HepG2 (cell line): ENCODE data around the gene ZMYND8. TPM values are rescaled to one million over a fixed set of nuclear protein-coding genes. Genes with fewer than 3 reads are reported as not detected.

Source experiments
- ATAC-seq: fragments of 200-7000 bp; cut with Tn5 transposase; 3 replicates; pipeline ENCODE4 v1.9.1; 2020; ENCODE audit warnings: mild to moderate bottlenecking, moderate library complexity
- BruUV-seq: library from RNA; stranded (reverse); fragments of 400-500 nt; replicated peaks from 2 replicates; lab custom pipeline; 2021; lab: Mats Ljungman, UMichigan
- CTCF ChIA-PET: fragments of 300-600 bp; formaldehyde crosslinking; extraction: SDS; loops from one replicate; lab custom pipeline; 2021; ENCODE audit warnings: low total read pairs, inconsistent platforms, low intra/inter-chr PET ratio; lab: Yijun Ruan, JAX
- POLR2A ChIA-PET: fragments of 350-600 bp; sonication (Branson Sonifier 250); formaldehyde crosslinking; loops from one replicate; lab custom pipeline; 2020; ENCODE audit warnings: antibody characterized with exemption, inconsistent platforms; lab: Yijun Ruan, JAX
- DNase-seq: peaks from one replicate; pipeline ENCODE4 v3.0.0-alpha.2; 2015; ENCODE audit warnings: low spot score
- FAIRE-seq: peaks from 3 replicates; lab custom pipeline; 2011; peaks lifted over from hg19 to GRCh38; lab: Jason Lieb, UNC
- H2AFZ ChIP-seq: one replicate; pipeline ENCODE4 v1.6.1; 2011; ENCODE audit warnings: low read length, inconsistent platforms
- H3K27ac ChIP-seq: fragments of 300-600 bp; 3 replicates; pipeline ENCODE4 v1.8.0; 2011; ENCODE audit warnings: mixed run types, mild to moderate bottlenecking, mixed read lengths, low read length, inconsistent platforms; ENCODE audit not compliant: insufficient read depth; ENCODE audit errors: extremely low read length
- H3K27me3 ChIP-seq, 2 experiments: fragments of 200-600 bp in 1 of 2; 2 replicates in 1 of 2; 3 replicates in 1 of 2; pipeline versions ENCODE4 v1.6.0 to v1.8.0; 2011; ENCODE audit warnings: low read length in 2 of 2, mild to moderate bottlenecking in 2 of 2, moderate library complexity in 2 of 2, inconsistent platforms in 1 of 2; ENCODE audit not compliant: insufficient read depth in 2 of 2, control insufficient read depth in 1 of 2
- H3K36me3 ChIP-seq, 2 experiments: fragments of 200-600 bp in 1 of 2; replicated peaks in 1 of 2; 2 replicates in 1 of 2; 3 replicates in 1 of 2; pipeline versions ENCODE4 v1.5.1 to v1.8.0; 2011; ENCODE audit warnings: low read length in 2 of 2, inconsistent platforms in 1 of 2; ENCODE audit not compliant: insufficient read depth in 2 of 2, control insufficient read depth in 1 of 2
- H3K4me1 ChIP-seq: 2 replicates; pipeline ENCODE4 v1.5.1; 2012; ENCODE audit warnings: low read length, inconsistent platforms; ENCODE audit not compliant: insufficient read depth
- H3K4me2 ChIP-seq: 2 replicates; pipeline ENCODE4 v1.6.0; 2011; ENCODE audit warnings: low read depth, low read length, inconsistent platforms
- H3K4me3 ChIP-seq, 3 experiments: fragments of 200-600 bp in 1 of 3; sonication (generic), shearing (Covaris generic) in 1 of 3; replicated peaks in 1 of 3; 2 replicates each; pipeline ENCODE4 v1.5.1; 2011 to 2016; ENCODE audit warnings: low read length in 3 of 3, inconsistent platforms in 2 of 3, low read depth in 2 of 3, mild to moderate bottlenecking in 2 of 3, control low read depth in 1 of 3, mixed read lengths in 1 of 3; ENCODE audit not compliant: insufficient read depth in 1 of 3
- H3K79me2 ChIP-seq: one replicate; pipeline ENCODE4 v1.6.1; 2011; ENCODE audit warnings: low read length, inconsistent platforms; ENCODE audit not compliant: insufficient read depth
- H3K9ac ChIP-seq: 2 replicates; pipeline ENCODE4 v1.6.0; 2011; ENCODE audit warnings: mild to moderate bottlenecking, low read depth, low read length, inconsistent platforms; ENCODE audit not compliant: insufficient read depth
- H3K9me3 ChIP-seq: 2 replicates; pipeline ENCODE4 v1.5.1; 2012; ENCODE audit warnings: mild to moderate bottlenecking, low read length
- H4K20me1 ChIP-seq: 2 replicates; pipeline ENCODE4 v1.6.0; 2011; ENCODE audit warnings: inconsistent platforms, mild to moderate bottlenecking, low read length, moderate library complexity; ENCODE audit not compliant: insufficient read depth
- ARNT ChIP-seq: fragments of 450-650 bp; IDR thresholded peaks from 2 replicates; pipeline ENCODE4 v1.6.1; 2017
- FOXP1 ChIP-seq, 2 experiments: fragments of 450-650 bp in 1 of 2; IDR thresholded peaks; 2 replicates each; pipeline ENCODE4 v1.6.1; 2017 to 2018; ENCODE audit warnings: antibody characterized with exemption in 1 of 2
- HMGXB4 ChIP-seq, 2 experiments: sonication (generic) in 1 of 2; formaldehyde crosslinking in 1 of 2; IDR thresholded peaks; 2 replicates each; pipeline versions ENCODE4 v1.4.0 to v1.6.1; 2018 to 2020; ENCODE audit warnings: missing genetic modification reagents in 2 of 2, borderline replicate concordance in 1 of 2, low read depth in 1 of 2, mild to moderate bottlenecking in 1 of 2, missing biosample characterization in 1 of 2
- IKZF1 ChIP-seq: fragments of 450-650 bp; IDR thresholded peaks from 2 replicates; pipeline ENCODE4 v1.7.1; 2016
- JUNB ChIP-seq: sonication (generic); formaldehyde crosslinking; IDR thresholded peaks from 2 replicates; pipeline ENCODE4 v1.8.0; 2022; ENCODE audit warnings: missing genetic modification reagents, mild to moderate bottlenecking, borderline replicate concordance
- MEIS1 ChIP-seq: sonication (generic); formaldehyde crosslinking; IDR thresholded peaks from 2 replicates; pipeline ENCODE4 v1.9.0; 2021; ENCODE audit warnings: mild to moderate bottlenecking, missing genetic modification reagents, moderate library complexity, borderline replicate concordance
- MNT ChIP-seq: fragments of 450-650 bp; IDR thresholded peaks from 2 replicates; pipeline ENCODE4 v1.6.1; 2016
- NCOA2 ChIP-seq: sonication (generic); formaldehyde crosslinking; IDR thresholded peaks from 2 replicates; pipeline ENCODE4 v1.8.0; 2022; ENCODE audit warnings: inconsistent platforms
- PHB2 ChIP-seq: fragments of 450-650 bp; IDR thresholded peaks from 2 replicates; pipeline ENCODE4 v1.6.1; 2018; ENCODE audit not compliant: partially characterized antibody
- PLRG1 ChIP-seq: fragments of 450-650 bp; conservative IDR thresholded peaks from 2 replicates; pipeline ENCODE4 v1.6.1; 2016
- RBM39 ChIP-seq: fragments of 200-400 bp; formaldehyde crosslinking; IDR thresholded peaks from one replicate; pipeline ENCODE4 v1.6.1; 2018; ENCODE audit warnings: antibody characterized with exemption, mild to moderate bottlenecking, low read depth, low read length; ENCODE audit not compliant: poor library complexity, severe bottlenecking
- SIX1 ChIP-seq: sonication (generic); formaldehyde crosslinking; IDR thresholded peaks from 2 replicates; pipeline ENCODE4 v1.4.0; 2020; ENCODE audit warnings: missing genetic modification reagents, borderline replicate concordance
- ZBTB44 ChIP-seq: sonication (generic); formaldehyde crosslinking; IDR thresholded peaks from 2 replicates; pipeline ENCODE4 v1.4.0; 2020; ENCODE audit warnings: missing genetic modification reagents
- ZHX1 ChIP-seq: sonication (generic); formaldehyde crosslinking; IDR thresholded peaks from 2 replicates; pipeline ENCODE4 v1.8.1; 2022; ENCODE audit warnings: low read depth, mild to moderate bottlenecking, missing genetic modification reagents
- ZNF20 ChIP-seq: sonication (generic); formaldehyde crosslinking; IDR thresholded peaks from 2 replicates; pipeline ENCODE4 v1.4.0; 2020; ENCODE audit warnings: mild to moderate bottlenecking, moderate library complexity, missing genetic modification reagents
- ZNF296 ChIP-seq: sonication (generic); formaldehyde crosslinking; conservative IDR thresholded peaks from 2 replicates; pipeline ENCODE4 v1.5.0; 2020; ENCODE audit warnings: mild to moderate bottlenecking, missing genetic modification reagents
- WGBS: methylation state at CpG from one replicate; pipeline ENCODE4 v1.1.6; 2017; ENCODE audit warnings: low lambda C conversion rate; 5-methylcytosine and 5-hydroxymethylcytosine counted together
- in situ Hi-C: cut with HindIII; loops from 2 replicates; pipeline ENCODE4 v1.10.0; 2017; ENCODE audit warnings: low pct_unique_long_range_greater_than_20kb; ENCODE audit not compliant: extremely low pct_ligation_motif_present
- intact Hi-C: fragments of 100-400 bp; cut with micrococcal nuclease; formaldehyde crosslinking; loops from one replicate; pipeline ENCODE4 v1.10.0; 2022; ENCODE audit not compliant: unreplicated experiment
- polyA plus RNA-seq, 8 experiments: library from polyadenylated mRNA; depleted of rRNA in 3 of 8; stranded (reverse) in 7 of 8; unstranded in 1 of 8; fragments of >200 nt; fragmentation: Illumina TruSeq in 4 of 8; extraction: Trizol in 4 of 8; gene quantifications; 2 replicates each; pipeline versions ENCODE4 v1.2.1 to v1.2.3, GENCODE V29; 2011 to 2016; ENCODE audit warnings: low read depth in 4 of 8, missing spikeins in 1 of 8, mixed read lengths in 1 of 8; ENCODE audit not compliant: insufficient read depth in 1 of 8
- total RNA-seq, 5 experiments: library from RNA; depleted of rRNA; stranded (reverse); fragments of >200 nt; fragmentation: Illumina TruSeq; extraction: Trizol; gene quantifications; 2 replicates each; pipeline ENCODE4 v1.2.3, GENCODE V29; 2016; ENCODE audit warnings: low read depth in 1 of 5

ZMYND8 gene
- total and polyA plus RNA-seq, 2 of the 13 experiments (the other 11 are each of a cell fraction or from before 2014, with no cell fraction given) = 53.9 to 84.7 TPM

GRCh38 chr20:47257256-47257655 lies 99.2 kb downstream of the ZMYND8 start:
- in situ Hi-C loops = no loop called here
- TF ChIP-seq FOXP1 (IDR thresholded peaks at IDR 0.05) (0 out of 2 replicates have a peak, but pooled peaks have one; percentile 24), FOXP1 (CRISPR knock-in tag; IDR thresholded peaks at IDR 0.05) (no peak), ZNF296 (CRISPR knock-in tag) (no peak), MEIS1 (CRISPR knock-in tag) (no peak), ZHX1 (CRISPR knock-in tag) (no peak), RBM39 (no peak), ZNF20 (CRISPR knock-in tag) (no peak), PLRG1 (0 out of 2 replicates have a peak, but pooled peaks have one; percentile 75), SIX1 (CRISPR knock-in tag) (no peak), IKZF1 (peak; percentile 83; the same call in 1 of the 2 replicates), JUNB (CRISPR knock-in tag) (peak; percentile 40; the same call in 1 of the 2 replicates), NCOA2 (CRISPR knock-in tag) (no peak), HMGXB4 (CRISPR knock-in tag; IDR thresholded peaks at IDR 0.05; ENCODE audit: borderline replicate concordance in 1 of 2, low read depth in 1 of 2) (no peak), ZBTB44 (CRISPR knock-in tag) (no peak), MNT (0 out of 2 replicates have a peak, but pooled peaks have one; percentile 9), PHB2 (peak; percentile 87), ARNT (0 out of 2 replicates have a peak, but pooled peaks have one; percentile 11)

More at GRCh38 chr20:47257256-47257655, 99.2 kb downstream of the ZMYND8 start:
- Histone ChIP-seq H3K4me1 (peaks cover 39% of the 10 kb centered on the region; the same call in 1 of the 2 replicates), H3K9ac (no peak overlapping the region), H4K20me1 (peaks cover 43% of the 10 kb centered on the region), H3K36me3 (peaks cover 55 to 89% of the 10 kb centered on the region in 2 experiments), H3K9me3 (no peaks in the 10 kb centered on the region), H2AFZ (no peak overlapping the region), H3K79me2 (peaks cover 46% of the 10 kb centered on the region), H3K27ac (no peak overlapping the region), H3K4me3 (no peak overlapping the region), H3K4me2 (no peak overlapping the region), H3K27me3 (no peaks in the 10 kb centered on the region)
- 95% methylated on average over 1 of the region's 1 CpG for WGBS
- ChIA-PET POLR2A (no interaction called here), CTCF (no interaction called here)
- DNase-seq (no peak), FAIRE-seq (no peak), ATAC-seq (no peak)
- no TSS peak for BruUV-seq
- intact Hi-C loops = no loop called here
